Type B pancreatic cell (in vitro differentiated cells): Measurements from ENCODE around the gene SGMS1. TPM values are rescaled to one million over a fixed set of nuclear protein-coding genes. Genes with fewer than 3 reads are reported as not detected.
A peak's percentile ranks its signal among the peaks of the same experiment; 100 is the strongest.
"Not testable (repeated sequence)": the region's sequence is repeated elsewhere in the genome, so short reads cannot be mapped to it uniquely, and the experiment has no call there.

Source experiments
- DNase-seq: peaks from one replicate; pipeline ENCODE4 v3.0.0; 2021; ENCODE audit warnings: mixed read lengths; ENCODE audit not compliant: unreplicated experiment; ENCODE audit errors: extremely low spot score
- H3K27ac Mint-ChIP-seq: 2 replicates; pipeline ENCODE4 v1.8.0; 2021; ENCODE audit warnings: mild to moderate bottlenecking, mixed read lengths
- H3K27me3 Mint-ChIP-seq: 2 replicates; pipeline ENCODE4 v1.8.0; 2021; ENCODE audit warnings: mixed read lengths
- H3K36me3 Mint-ChIP-seq: 2 replicates; pipeline ENCODE4 v1.8.0; 2021; ENCODE audit warnings: mixed read lengths
- H3K4me1 Mint-ChIP-seq: one replicate; pipeline ENCODE4 v1.8.0; 2021; ENCODE audit warnings: mixed read lengths; ENCODE audit not compliant: unreplicated experiment
- H3K4me3 Mint-ChIP-seq: 2 replicates; pipeline ENCODE4 v1.8.0; 2021; ENCODE audit warnings: mild to moderate bottlenecking, mixed read lengths
- H3K9me3 Mint-ChIP-seq: 2 replicates; pipeline ENCODE4 v1.8.0; 2021; ENCODE audit warnings: mixed read lengths
- total RNA-seq: library from RNA; stranded (reverse); gene quantifications from 2 replicates; pipeline ENCODE4 v1.2.1, GENCODE V29; 2021; ENCODE audit warnings: low replicate concordance
- TF ChIP-seq, protein P1 (sequence below): fragments of 200-600 bp; sonication (generic); conservative IDR thresholded peaks from 2 replicates; pipeline ENCODE4 v1.5.0; 2021; ENCODE audit warnings: antibody characterized with exemption, mild to moderate bottlenecking

The SGMS1 gene
- total RNA-seq, 1 donor from 2014 or later: 15.1 TPM

DNA sequence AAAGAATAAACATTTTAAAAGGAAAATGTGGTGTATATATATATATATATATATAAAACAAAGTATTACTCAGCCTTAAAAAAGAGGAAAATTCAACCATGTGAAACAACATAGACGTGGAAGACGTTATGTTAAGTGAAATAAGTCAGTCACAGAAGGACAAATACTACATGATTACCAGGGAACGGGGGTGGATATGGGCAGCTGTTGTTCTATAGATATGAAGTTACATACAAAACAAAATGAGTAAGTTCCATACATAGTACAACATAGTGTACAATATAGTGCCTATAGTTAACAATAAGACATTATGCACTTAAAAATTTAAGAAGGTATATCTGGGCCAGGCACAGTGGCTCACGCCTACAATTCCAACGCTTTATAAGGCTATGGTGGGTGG, 48.8 kb downstream of the SGMS1 start:
- DNase-seq: no peak
- H3K27ac Mint-ChIP-seq: no peak overlapping the region
- H3K27me3 Mint-ChIP-seq: no peaks in the 10 kb centered on the region
- H3K9me3 Mint-ChIP-seq: no peaks in the 10 kb centered on the region
- no peak overlapping the region for H3K4me3 Mint-ChIP-seq
- H3K4me1 Mint-ChIP-seq: peaks cover 18% of the 10 kb centered on the region
- TF ChIP-seq, protein P1, sequence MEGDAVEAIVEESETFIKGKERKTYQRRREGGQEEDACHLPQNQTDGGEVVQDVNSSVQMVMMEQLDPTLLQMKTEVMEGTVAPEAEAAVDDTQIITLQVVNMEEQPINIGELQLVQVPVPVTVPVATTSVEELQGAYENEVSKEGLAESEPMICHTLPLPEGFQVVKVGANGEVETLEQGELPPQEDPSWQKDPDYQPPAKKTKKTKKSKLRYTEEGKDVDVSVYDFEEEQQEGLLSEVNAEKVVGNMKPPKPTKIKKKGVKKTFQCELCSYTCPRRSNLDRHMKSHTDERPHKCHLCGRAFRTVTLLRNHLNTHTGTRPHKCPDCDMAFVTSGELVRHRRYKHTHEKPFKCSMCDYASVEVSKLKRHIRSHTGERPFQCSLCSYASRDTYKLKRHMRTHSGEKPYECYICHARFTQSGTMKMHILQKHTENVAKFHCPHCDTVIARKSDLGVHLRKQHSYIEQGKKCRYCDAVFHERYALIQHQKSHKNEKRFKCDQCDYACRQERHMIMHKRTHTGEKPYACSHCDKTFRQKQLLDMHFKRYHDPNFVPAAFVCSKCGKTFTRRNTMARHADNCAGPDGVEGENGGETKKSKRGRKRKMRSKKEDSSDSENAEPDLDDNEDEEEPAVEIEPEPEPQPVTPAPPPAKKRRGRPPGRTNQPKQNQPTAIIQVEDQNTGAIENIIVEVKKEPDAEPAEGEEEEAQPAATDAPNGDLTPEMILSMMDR: no peak
- peaks cover 3% of the 10 kb centered on the region for H3K36me3 Mint-ChIP-seq

DNA sequence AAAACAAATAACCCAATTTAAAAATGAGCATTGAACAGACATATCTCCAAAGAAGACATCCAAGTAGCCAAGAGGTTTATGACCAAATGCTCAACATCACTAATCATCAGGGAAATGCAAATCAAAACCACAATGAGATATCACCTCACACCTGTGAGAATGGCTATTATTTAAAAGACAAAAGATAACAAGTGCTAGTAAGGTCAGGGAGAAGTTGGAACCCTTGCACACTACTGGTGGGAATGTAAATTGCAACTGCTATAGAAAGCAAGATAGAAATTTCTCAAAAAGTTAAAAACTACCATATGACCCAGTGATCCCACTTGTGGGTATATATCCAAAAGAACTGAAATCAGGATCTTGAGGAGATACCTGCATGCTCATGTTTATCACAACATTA, 49.5 kb downstream of the SGMS1 start:
- Mint-ChIP-seq H3K36me3 (peaks cover under 1% of the 10 kb centered on the region), H3K27me3 (no peaks in the 10 kb centered on the region), H3K4me1 (peaks cover 12% of the 10 kb centered on the region), H3K27ac (no peak overlapping the region), H3K4me3 (no peak overlapping the region), H3K9me3 (no peaks in the 10 kb centered on the region)
- DNase-seq: no peak
- TF ChIP-seq, protein P1: peak; percentile 49

DNA sequence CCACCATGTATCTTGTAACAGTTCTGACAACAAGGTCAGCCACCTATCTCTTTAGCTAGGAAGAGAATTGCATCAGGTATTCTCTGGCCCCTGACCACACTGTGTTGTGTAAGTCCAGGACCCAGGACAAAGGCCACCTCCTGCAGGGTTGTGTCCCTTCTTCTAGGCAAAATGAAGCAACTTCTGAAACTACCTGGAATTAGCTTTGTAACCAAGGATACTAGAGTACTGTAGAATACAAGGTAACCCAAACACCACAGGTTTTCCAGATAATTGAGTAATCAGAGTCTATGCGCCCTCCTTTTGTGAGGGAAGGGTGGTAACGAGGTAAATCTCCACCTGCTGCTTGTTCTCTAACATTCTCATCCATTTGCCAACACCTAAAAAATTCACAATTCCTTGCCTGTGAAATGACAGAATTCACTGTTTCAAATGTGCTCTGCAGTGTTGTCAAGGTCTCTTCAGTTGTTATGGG, 51.7 kb downstream of the SGMS1 start:
- TF ChIP-seq, protein P1: no peak

DNA sequence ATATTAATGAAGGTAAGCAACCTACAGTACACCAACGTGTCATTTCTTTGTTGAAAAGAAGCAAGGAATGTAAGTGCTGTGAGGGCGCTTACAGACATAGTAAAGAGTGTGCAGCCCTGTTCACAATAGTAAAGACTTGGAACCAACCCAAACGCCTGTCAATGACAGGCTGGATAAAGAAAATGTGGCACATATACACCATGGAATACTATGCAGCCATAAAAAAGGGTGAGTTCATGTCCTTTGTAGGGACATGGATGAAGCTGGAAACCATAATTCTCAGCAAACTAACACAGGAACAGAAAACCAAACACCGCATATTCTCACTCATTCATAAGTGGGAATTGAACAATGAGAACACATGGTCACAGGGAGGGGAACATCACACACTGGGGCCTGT, 55.0 kb downstream of the SGMS1 start:
- not testable (repeated sequence) for H3K27ac Mint-ChIP-seq, H3K4me1 Mint-ChIP-seq, H3K27me3 Mint-ChIP-seq, H3K4me3 Mint-ChIP-seq, H3K9me3 Mint-ChIP-seq, H3K36me3 Mint-ChIP-seq, DNase-seq

More for the DNA sequence above, 51.7 kb downstream of the SGMS1 start:
- Mint-ChIP-seq H3K36me3 (no peaks in the 10 kb centered on the region), H3K9me3 (no peaks in the 10 kb centered on the region), H3K27me3 (no peaks in the 10 kb centered on the region), H3K27ac (no peak overlapping the region), H3K4me1 (peaks cover 5% of the 10 kb centered on the region), H3K4me3 (no peak overlapping the region)
- DNase-seq: no peak

DNA sequence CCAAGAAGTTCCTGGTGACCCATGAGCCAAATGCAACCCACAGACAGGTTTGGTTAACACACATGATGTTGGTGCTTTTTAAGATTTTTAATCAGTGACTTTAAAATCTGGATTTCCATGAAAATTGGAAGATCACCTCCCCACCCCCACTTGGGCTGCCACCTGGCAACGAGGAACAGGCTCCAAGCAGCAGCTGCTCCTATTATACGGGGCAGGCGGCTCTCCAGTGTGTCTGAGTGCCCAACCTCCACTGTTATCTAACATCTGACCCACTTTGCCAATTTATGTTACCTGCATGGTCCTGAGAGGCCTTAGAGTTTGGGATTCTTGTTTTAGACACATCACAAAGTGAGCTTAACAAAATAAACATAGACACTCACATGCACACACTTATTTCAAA, 56.4 kb downstream of the SGMS1 start:
- no peak for DNase-seq
- no peaks in the 10 kb centered on the region for H3K9me3 Mint-ChIP-seq
- peaks cover 4% of the 10 kb centered on the region for H3K36me3 Mint-ChIP-seq
- no peaks in the 10 kb centered on the region for H3K4me1 Mint-ChIP-seq
- TF ChIP-seq, protein P1: no peak
- no peak overlapping the region for H3K27ac Mint-ChIP-seq
- H3K27me3 Mint-ChIP-seq: no peaks in the 10 kb centered on the region
- H3K4me3 Mint-ChIP-seq: no peak overlapping the region

DNA sequence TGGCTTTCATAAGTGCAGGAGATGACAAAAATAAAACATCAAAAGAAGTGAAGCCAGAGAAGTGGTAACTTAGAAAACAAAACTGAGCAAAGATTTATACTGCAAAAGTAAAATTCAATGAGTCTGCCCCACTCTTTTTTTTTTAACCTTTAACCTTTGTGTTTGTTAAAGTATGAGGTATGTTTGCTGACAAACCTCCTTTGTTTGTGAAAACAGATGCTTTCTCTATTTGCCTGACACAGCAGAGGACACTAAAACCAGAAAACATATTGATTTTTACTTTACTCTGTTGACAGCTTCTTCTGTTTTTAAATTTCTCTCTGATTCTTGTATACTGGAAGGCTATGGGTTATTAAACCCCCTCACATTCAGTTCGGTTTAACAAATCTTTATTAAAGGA, 57.6 kb downstream of the SGMS1 start:
- no peak overlapping the region for H3K27ac Mint-ChIP-seq
- no peak for DNase-seq
- no peaks in the 10 kb centered on the region for H3K27me3 Mint-ChIP-seq
- H3K4me1 Mint-ChIP-seq: peaks cover 7% of the 10 kb centered on the region
- no peak overlapping the region for H3K4me3 Mint-ChIP-seq
- H3K9me3 Mint-ChIP-seq: no peaks in the 10 kb centered on the region
- TF ChIP-seq, protein P1: no peak
- H3K36me3 Mint-ChIP-seq: peaks cover 4% of the 10 kb centered on the region
